Lung (tissue), 12 donors: Measurements from ENCODE around the gene DIP2C. TPM values are rescaled to one million over a fixed set of nuclear protein-coding genes. Genes with fewer than 3 reads are reported as not detected.

Source experiments
- ATAC-seq: fragments of 200-7000 bp; cut with Tn5 transposase; one replicate; pipeline ENCODE4 v1.9.1; 2020; ENCODE audit warnings: moderate number of reproducible peaks; ENCODE audit not compliant: insufficient read depth, low FRiP score
- DNase-seq, 3 donors: peaks; one replicate each; pipeline ENCODE4 v3.0.0-alpha.2; 2013 to 2017
- H3K27ac ChIP-seq, 2 donors: one replicate each; pipeline ENCODE4 v1.5.1; 2013; ENCODE audit warnings: mild to moderate bottlenecking in 2 of 2, moderate library complexity in 2 of 2, control low read depth in 1 of 2, inconsistent platforms in 1 of 2, low read depth in 1 of 2, low read length in 1 of 2
- H3K27me3 ChIP-seq, 3 donors: one replicate each; pipeline ENCODE4 v1.5.1; 2013; ENCODE audit warnings: low read length in 2 of 3; ENCODE audit not compliant: control insufficient read depth in 3 of 3, insufficient read depth in 3 of 3
- H3K36me3 ChIP-seq, 4 donors: one replicate each; pipeline ENCODE4 v1.5.1; 2013; ENCODE audit warnings: low read length in 4 of 4, mild to moderate bottlenecking in 1 of 4, moderate library complexity in 1 of 4; ENCODE audit not compliant: control insufficient read depth in 4 of 4, insufficient read depth in 4 of 4
- H3K4me1 ChIP-seq, 5 donors: one replicate each; pipeline ENCODE4 v1.5.1; 2013; ENCODE audit warnings: low read length in 5 of 5, mild to moderate bottlenecking in 2 of 5, moderate library complexity in 1 of 5; ENCODE audit not compliant: control insufficient read depth in 5 of 5, insufficient read depth in 5 of 5
- H3K4me3 ChIP-seq: one replicate; pipeline ENCODE4 v1.5.1; 2013; ENCODE audit warnings: mild to moderate bottlenecking, control low read depth, moderate library complexity
- H3K9ac ChIP-seq, 2 donors: one replicate each; pipeline ENCODE4 v1.5.1; 2013; ENCODE audit warnings: low read length in 2 of 2, control low read depth in 1 of 2; ENCODE audit not compliant: insufficient read depth in 1 of 2
- H3K9me3 ChIP-seq, 4 donors: one replicate each; pipeline ENCODE4 v1.5.1; 2013; ENCODE audit warnings: low read length in 3 of 4, mild to moderate bottlenecking in 1 of 4, moderate library complexity in 1 of 4; ENCODE audit not compliant: control insufficient read depth in 4 of 4, insufficient read depth in 3 of 4
- CTCF ChIP-seq: IDR thresholded peaks from 2 replicates; pipeline ENCODE4 v1.5.1; 2012; ENCODE audit warnings: mild to moderate bottlenecking; ENCODE audit errors: control extremely low read depth, extremely low read depth
- WGBS, 2 donors: extraction: QIAGEN DNeasy Blood & Tissue Kit; methylation state at CpG; one replicate each; pipeline ENCODE4 v1.1.7; 2013; 5-methylcytosine and 5-hydroxymethylcytosine counted together
- polyA plus RNA-seq, 2 donors: library from polyadenylated mRNA; stranded (reverse); fragments of 200-250 nt; gene quantifications; one replicate each; pipeline ENCODE4 v1.2.1, GENCODE V29; 2013
- total RNA-seq, 2 donors: library from RNA; depleted of rRNA in 1 of 2; stranded (reverse); fragments of >200 nt in 1 of 2; gene quantifications; one replicate each; pipeline ENCODE4 v1.2.1, GENCODE V29; 2014 to 2021
- donor health status: control.
- donor health status: control.
- donor health status: Bipolar disorder and iron deficiency.
- donor health status: healthy.
- donor health status: DM: yes; HTN: yes; CAD: no.

DIP2C gene
- total and polyA plus RNA-seq, 4 donors = 3.6 to 20.0 (median 9.5) TPM

GRCh38 chr10:642186-642890, 47.1 kb downstream of the DIP2C start:
- H3K36me3 ChIP-seq = peaks cover 0 to 12% (median 0%) of the 10 kb centered on the region in 4 donors
- DNase-seq (no peak), ATAC-seq (no peak)
- no peaks in the 10 kb centered on the region for H3K27me3 ChIP-seq
- peaks cover 0 to 6% (median 3%) of the 10 kb centered on the region in 4 donors for H3K9me3 ChIP-seq
- no peak overlapping the region for H3K4me3 ChIP-seq
- no peak overlapping the region for H3K27ac ChIP-seq
- H3K9ac ChIP-seq = no peak overlapping the region
- peaks cover 0 to 6% (median 0%) of the 10 kb centered on the region in 5 donors for H3K4me1 ChIP-seq
- WGBS, 2 donors = 88% methylated on average over 16 of the region's 16 CpGs
- no peak for TF ChIP-seq CTCF

GRCh38 chr10:641149-642010, 48.1 kb downstream of the DIP2C start:
- Histone ChIP-seq H3K9me3 (peaks cover 0 to 6% (median 3%) of the 10 kb centered on the region in 4 donors), H3K27me3 (no peaks in the 10 kb centered on the region), H3K27ac (no peak overlapping the region), H3K36me3 (peaks cover 0 to 12% (median 0%) of the 10 kb centered on the region in 4 donors), H3K4me1 (peaks cover 0 to 6% (median 0%) of the 10 kb centered on the region in 5 donors), H3K4me3 (no peak overlapping the region), H3K9ac (no peak overlapping the region)
- DNase-seq (no peak), ATAC-seq (no peak)
- TF ChIP-seq CTCF = no peak
- 93 to 94% methylated on average over 21 of the region's 21 CpGs for WGBS, 2 donors

GRCh38 chr10:640673-641045, 48.8 kb downstream of the DIP2C start:
- no peak for TF ChIP-seq CTCF
- DNase-seq (no peak), ATAC-seq (no peak)
- Histone ChIP-seq H3K9me3 (peaks cover 0 to 4% (median 3%) of the 10 kb centered on the region in 4 donors), H3K4me3 (no peak overlapping the region), H3K9ac (no peak overlapping the region), H3K4me1 (peaks cover 0 to 3% (median 0%) of the 10 kb centered on the region in 5 donors), H3K27ac (no peak overlapping the region), H3K27me3 (no peaks in the 10 kb centered on the region), H3K36me3 (peaks cover 0 to 12% (median 0%) of the 10 kb centered on the region in 4 donors)
- 92 to 93% methylated on average over 27 of the region's 27 CpGs for WGBS, 2 donors
